ENCODE measurements around the gene POLK.

- TF ChIP-seq CTCF (IDR thresholded peaks at IDR 0.05; ENCODE audit: insufficient read depth, low read depth, low read length): no peak
- no peak for TF ChIP-seq EZH2 (IDR thresholded peaks at IDR 0.05; ENCODE audit: insufficient read depth, low read length)
Observed at GRCh38 chr5:75471193-75471592, 40.5 kb upstream of the POLK start.

Data from astrocyte (in vitro differentiated cells and primary cell).